NOMO-1 (cell line): ENCODE data around the gene KIAA1217.

Experiments used
- DNase-seq, 2 experiments: peaks; one replicate each; lab custom pipeline; 2025; ENCODE audit not compliant: unreplicated experiment in 2 of 2; lab: John Stamatoyannopoulos, UW

The KIAA1217 gene

GRCh38 chr10:24279166-24279565 is 70.2 kb downstream of the KIAA1217 start:
- DNase-seq, result no peak

DNA sequence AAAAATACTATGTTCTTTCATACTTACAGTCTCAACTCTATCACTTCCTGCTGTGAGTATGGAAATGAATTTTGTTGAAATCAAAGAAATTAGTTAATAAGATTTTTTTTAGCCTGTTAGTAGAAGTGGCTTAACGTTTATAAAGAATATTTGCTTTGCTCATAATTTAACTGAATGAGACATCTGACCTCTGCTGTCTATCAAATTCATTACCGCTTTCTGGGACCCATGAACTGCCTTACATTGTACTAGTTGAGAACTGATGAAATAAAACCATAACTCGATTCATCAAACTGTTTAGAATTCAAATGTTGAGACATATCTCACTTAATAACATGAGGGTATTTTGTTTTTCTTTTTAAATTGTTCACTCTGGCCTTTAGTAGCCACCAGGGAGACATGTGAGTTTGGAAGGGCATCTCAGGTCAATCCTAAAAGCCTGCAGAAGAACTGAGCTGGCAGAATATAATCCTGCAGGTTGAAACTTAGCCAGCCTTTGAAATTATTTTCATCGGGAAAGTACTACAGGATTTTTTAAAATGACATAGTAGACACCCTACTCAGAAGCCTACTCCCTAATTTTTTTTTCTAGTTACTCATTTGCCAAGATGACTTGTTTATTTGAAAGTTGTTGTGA is 78.7 kb downstream of the KIAA1217 start:
- no peak for DNase-seq

- DNase-seq, result no peak
These were observed 79.6 kb downstream of the KIAA1217 start for GRCh38 chr10:24288581-24288980.

DNA sequence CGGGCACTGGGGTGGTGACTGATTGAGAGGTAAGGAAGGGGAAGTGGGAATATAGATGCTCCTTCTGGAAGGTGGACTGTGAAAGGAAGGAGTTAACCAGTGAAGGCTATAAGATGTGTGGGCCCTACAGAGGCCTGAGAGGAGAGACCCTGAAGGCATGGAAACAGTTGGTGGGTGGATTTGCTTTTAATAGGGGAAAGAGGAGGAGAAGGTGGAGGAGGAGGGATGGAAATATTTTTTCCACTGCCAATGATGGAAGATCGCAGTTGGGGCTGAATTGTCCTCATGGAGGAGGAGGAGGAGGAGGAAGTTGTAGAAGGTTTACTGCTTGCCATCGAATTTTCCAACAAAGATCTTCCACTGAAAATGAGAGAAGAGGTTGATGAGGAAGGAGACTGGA is 80.3 kb downstream of the KIAA1217 start:
- no peak for DNase-seq

DNA sequence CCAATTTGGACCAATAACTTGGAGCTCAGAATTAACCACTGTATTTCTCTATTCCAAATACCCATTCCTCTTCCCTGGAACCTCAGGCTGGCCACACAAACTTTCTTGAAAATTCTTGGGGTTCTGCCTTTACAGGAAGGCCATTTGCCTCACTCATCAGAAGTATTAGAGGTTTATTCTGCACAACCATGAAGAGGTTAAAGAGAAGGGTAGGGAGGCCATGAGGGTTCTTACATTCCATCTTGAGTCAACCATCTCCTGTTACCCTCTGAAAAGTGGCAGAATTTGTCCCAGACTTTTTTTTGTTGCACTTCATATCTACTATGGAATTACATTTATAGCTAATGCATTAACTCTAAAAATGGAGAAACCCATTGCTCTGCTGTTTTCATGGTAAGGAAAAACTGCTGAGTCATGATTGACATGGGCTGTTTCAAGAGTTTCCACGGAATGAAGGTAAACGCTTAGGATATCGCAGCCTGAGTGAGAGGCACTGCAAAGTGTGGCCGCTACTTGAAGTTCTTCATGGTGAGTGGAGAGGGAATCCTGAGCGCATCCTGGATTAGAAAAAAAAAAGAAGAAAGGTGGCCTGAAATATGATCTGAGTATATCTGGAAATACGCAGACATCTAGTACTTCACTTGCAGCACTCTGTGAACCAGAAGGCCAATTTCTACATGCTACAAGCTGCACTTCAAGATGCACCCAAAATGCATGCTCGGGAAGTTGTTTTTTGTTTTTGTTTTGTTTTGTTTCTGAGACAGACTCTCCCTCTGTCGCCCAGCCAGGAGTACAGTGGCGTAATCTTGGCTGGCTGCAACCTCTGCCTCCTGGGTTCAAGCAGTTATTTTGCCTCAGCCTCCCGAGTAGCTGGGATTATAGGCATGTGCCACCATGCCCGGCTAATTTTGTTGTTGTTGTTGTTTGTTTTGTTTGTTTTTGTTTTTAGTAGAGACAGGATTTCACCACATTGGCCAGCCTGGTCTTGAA is 83.7 kb downstream of the KIAA1217 start:
- DNase-seq, result no peak

GRCh38 chr10:24299578-24300260 is 90.8 kb downstream of the KIAA1217 start:
- no peak for DNase-seq

GRCh38 chr10:24303522-24304310 is 94.8 kb downstream of the KIAA1217 start:
- DNase-seq, result no peak

GRCh38 chr10:24305551-24306506 is 96.9 kb downstream of the KIAA1217 start:
- DNase-seq, result no peak

GRCh38 chr10:24306507-24306875 is 97.6 kb downstream of the KIAA1217 start:
- DNase-seq, result no peak

DNA sequence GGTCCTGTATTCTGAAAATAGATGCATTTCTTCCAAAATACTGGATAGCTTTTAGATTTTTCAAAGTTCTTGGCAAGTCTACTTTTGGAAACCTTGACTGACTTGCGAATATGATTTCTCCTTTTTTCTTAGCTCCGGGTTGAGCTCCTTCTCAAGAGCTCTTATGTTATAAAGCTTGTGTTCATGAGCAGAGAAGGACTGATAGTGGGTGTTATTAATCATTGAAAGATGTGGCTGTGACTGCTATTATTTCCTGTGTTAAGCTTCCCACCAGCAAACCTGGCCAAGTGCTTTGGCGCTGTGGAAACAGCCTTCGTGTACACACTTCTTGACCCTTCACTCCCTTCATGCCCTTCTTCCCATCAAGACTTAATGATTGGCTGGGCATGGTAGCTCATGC is 98.2 kb downstream of the KIAA1217 start:
- DNase-seq, result no peak

- DNase-seq, result no peak
These were observed 99.0 kb downstream of the KIAA1217 start for GRCh38 chr10:24307696-24308485.

- no peak for DNase-seq
These were observed 101.2 kb downstream of the KIAA1217 start for GRCh38 chr10:24310104-24310503.

DNA sequence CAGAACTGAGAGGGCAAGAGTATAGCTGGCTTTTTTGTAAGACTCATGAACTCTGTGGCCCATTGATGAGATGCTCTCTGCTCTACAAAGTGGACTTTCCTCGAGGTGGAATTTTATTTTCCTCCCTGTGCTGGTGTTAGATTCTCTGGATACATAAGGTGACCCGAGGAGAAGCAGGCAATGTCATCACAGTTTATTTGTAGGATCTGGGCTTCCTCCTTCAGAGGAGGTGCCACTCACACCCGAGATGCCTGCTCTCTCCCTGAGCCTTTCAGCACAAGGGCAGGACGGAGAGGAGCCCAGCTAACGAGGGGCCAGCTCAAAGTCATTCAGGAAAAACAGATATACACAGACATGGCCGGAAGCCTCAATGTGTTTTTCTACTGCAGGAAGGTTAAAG is 103.0 kb downstream of the KIAA1217 start:
- DNase-seq, result no peak

DNA sequence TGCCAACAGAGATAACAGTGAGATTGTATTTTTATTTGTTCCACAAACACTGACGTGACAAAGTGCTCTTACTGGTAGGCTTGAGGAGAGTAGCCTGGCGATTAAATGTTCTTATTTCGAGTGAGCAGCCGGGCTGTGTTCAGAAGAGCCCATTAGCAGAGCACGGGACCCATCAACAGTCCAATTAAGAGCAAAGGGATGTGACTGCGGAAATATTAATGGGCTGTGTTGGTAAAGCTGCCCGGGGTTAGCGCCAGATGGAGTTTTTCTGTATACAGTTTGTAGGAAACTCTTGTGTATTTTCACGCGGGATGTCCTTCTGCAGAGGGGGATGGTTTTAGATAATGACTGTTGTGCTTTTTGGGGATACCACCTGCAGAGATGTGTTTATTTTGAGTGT is 104.3 kb downstream of the KIAA1217 start:
- no peak for DNase-seq

DNA sequence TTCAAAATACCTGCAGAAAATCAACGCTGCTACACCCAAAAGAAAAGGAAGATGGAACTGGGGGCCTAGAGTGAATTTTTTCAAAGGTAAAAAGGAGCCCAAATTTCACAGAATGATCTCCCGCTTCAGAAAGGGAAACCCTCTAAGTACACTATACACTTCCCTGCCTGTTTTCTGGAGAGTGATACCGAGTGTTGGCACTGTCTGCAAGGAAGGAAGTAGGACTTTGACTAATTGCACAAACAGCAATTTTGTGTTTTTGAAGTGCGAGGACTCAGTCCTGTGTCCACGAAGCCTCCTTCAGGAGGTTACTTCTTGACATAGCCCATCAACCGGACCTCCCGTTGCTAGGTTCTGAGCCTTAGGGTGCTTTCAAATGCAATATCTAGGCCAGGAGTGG is 106.3 kb downstream of the KIAA1217 start:
- no peak for DNase-seq

- DNase-seq, result no peak
These were observed 109.6 kb downstream of the KIAA1217 start for GRCh38 chr10:24318517-24318916.

GRCh38 chr10:24320373-24320772 is 111.4 kb downstream of the KIAA1217 start:
- no peak for DNase-seq

DNA sequence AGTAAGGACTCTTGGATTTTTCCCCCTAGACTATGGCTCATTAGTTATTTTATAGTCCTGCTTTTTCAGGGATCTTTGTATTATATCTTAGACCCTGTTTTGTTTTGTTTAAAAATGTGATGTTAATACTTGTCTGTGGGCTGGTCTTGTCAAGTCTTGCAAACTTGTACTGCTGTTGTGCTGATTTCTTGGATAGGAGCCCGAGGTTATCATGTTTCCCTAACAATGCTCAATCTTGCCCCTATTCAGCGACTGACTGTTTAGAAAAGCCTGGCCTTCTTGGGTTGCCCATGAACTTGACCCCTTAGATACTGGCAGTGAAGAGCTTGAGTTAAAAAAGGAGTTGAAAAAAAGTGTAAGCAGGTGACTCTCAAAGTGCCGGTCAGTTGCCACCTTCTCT is 115.7 kb downstream of the KIAA1217 start:
- no peak for DNase-seq

- DNase-seq, result no peak
These were observed 122.5 kb downstream of the KIAA1217 start for GRCh38 chr10:24331457-24331856.
